ENCODE data around the gene NDRG2.

NDRG2 gene

GRCh38 chr14:21039585-21040369 lies 14.9 kb upstream of the NDRG2 start:
- Mint-ChIP-seq H3K4me1 (peaks cover 71% of the 10 kb centered on the region), H3K27me3 (ENCODE audit: low read depth, poor library complexity) (peaks cover 21% of the 10 kb centered on the region), H3K9me3 (no peaks in the 10 kb centered on the region), H3K36me3 (ENCODE audit: low read depth) (no peaks in the 10 kb centered on the region), H3K4me3 (peak overlapping the region; percentile 33), H3K27ac (peak overlapping the region; percentile 75)
- peak; percentile 30 for DNase-seq
- TF ChIP-seq CTCF (IDR thresholded peaks at IDR 0.05) = peak; percentile 48

- no peak for TF ChIP-seq CTCF (IDR thresholded peaks at IDR 0.05)
- Mint-ChIP-seq H3K27me3 (ENCODE audit: low read depth, poor library complexity) (peaks cover 19% of the 10 kb centered on the region), H3K36me3 (ENCODE audit: low read depth) (no peaks in the 10 kb centered on the region), H3K4me1 (peaks cover 61% of the 10 kb centered on the region), H3K4me3 (no peak overlapping the region), H3K9me3 (no peaks in the 10 kb centered on the region), H3K27ac (peak overlapping the region; percentile 75)
- DNase-seq = no peak
Observed at GRCh38 chr14:21038441-21039422, 13.9 kb upstream of the NDRG2 start.

- Mint-ChIP-seq H3K27ac (no peak overlapping the region), H3K4me1 (peaks cover 54% of the 10 kb centered on the region), H3K4me3 (no peak overlapping the region), H3K27me3 (ENCODE audit: low read depth, poor library complexity) (peaks cover 19% of the 10 kb centered on the region), H3K36me3 (ENCODE audit: low read depth) (no peaks in the 10 kb centered on the region), H3K9me3 (no peaks in the 10 kb centered on the region)
- DNase-seq = no peak
- TF ChIP-seq CTCF (IDR thresholded peaks at IDR 0.05) = no peak
Observed at GRCh38 chr14:21037156-21037555, 12.3 kb upstream of the NDRG2 start.

- peaks cover 19% of the 10 kb centered on the region for H3K27me3 Mint-ChIP-seq (ENCODE audit: low read depth, poor library complexity)
- no peak for TF ChIP-seq CTCF (IDR thresholded peaks at IDR 0.05)
- H3K4me3 Mint-ChIP-seq = no peak overlapping the region
- H3K9me3 Mint-ChIP-seq = no peaks in the 10 kb centered on the region
- no peak for DNase-seq
- no peaks in the 10 kb centered on the region for H3K36me3 Mint-ChIP-seq (ENCODE audit: low read depth)
- peaks cover 56% of the 10 kb centered on the region for H3K4me1 Mint-ChIP-seq
- H3K27ac Mint-ChIP-seq = no peak overlapping the region
Observed at GRCh38 chr14:21036751-21037150, 11.9 kb upstream of the NDRG2 start.

- no peak within 1 kb of the TSS for H3K4me3 Mint-ChIP-seq
- no peaks in the 10 kb centered on the region for H3K36me3 Mint-ChIP-seq (ENCODE audit: low read depth)
- TF ChIP-seq CTCF (IDR thresholded peaks at IDR 0.05) = no peak
- no peak for DNase-seq
- H3K9me3 Mint-ChIP-seq = no peaks in the 10 kb centered on the region
- H3K4me1 Mint-ChIP-seq = peaks cover 59% of the 10 kb centered on the region
- H3K27ac Mint-ChIP-seq = no peak within 1 kb of the TSS
- peaks cover 27% of the 10 kb centered on the region for H3K27me3 Mint-ChIP-seq (ENCODE audit: low read depth, poor library complexity)
Observed at GRCh38 chr14:21034707-21035106, 9.8 kb upstream of the NDRG2 start, which contains the start of gene RNASE13. Gene RNASE13 (minus strand): TSS chr14:21034807. CDS start chr14:21034288, 519 bp downstream.
